Activated T-cell treated with anti-CD3 and anti-CD28 coated beads, Interleukin-2, amount 50 U/mL, for 4 hours (primary cell): ENCODE results near the gene ACTMAP. TPM values are rescaled to one million over a fixed set of nuclear protein-coding genes. Genes with fewer than 3 reads are reported as not detected.

Source experiments
- ATAC-seq, 2 donors: fragments of 200-7000 bp; cut with Tn5 transposase; one replicate each; pipeline ENCODE4 v1.10.0; 2021
- DNase-seq: peaks from one replicate; pipeline ENCODE4 v3.0.0-alpha.2; 2020
- H3K27me3 Mint-ChIP-seq: one replicate; pipeline ENCODE4 v1.8.0; 2021; ENCODE audit warnings: low read depth, mixed read lengths
- H3K36me3 Mint-ChIP-seq: one replicate; pipeline ENCODE4 v1.8.0; 2022; ENCODE audit warnings: mixed read lengths; ENCODE audit not compliant: insufficient read depth
- H3K4me1 Mint-ChIP-seq: one replicate; pipeline ENCODE4 v1.8.0; 2021; ENCODE audit warnings: low read depth, mixed read lengths
- H3K4me3 Mint-ChIP-seq: one replicate; pipeline ENCODE4 v1.8.0; 2021; ENCODE audit warnings: mild to moderate bottlenecking, moderate library complexity, mixed read lengths
- H3K9me3 Mint-ChIP-seq: one replicate; pipeline ENCODE4 v1.8.0; 2021; ENCODE audit warnings: mixed read lengths
- total RNA-seq, 3 donors: library from RNA; stranded (reverse); gene quantifications; one replicate each; pipeline ENCODE4 v1.2.1, GENCODE V29; 2021

The ACTMAP gene
- total RNA-seq, 3 donors from 2014 or later, result 7.4 to 11.4 (median 7.7) TPM

GRCh38 chr19:40692212-40692551 is 58.1 kb downstream of the ACTMAP start:
- H3K4me1 Mint-ChIP-seq, result peaks cover 4% of the 10 kb centered on the region
- H3K9me3 Mint-ChIP-seq, result no peaks in the 10 kb centered on the region
- no peaks in the 10 kb centered on the region for H3K36me3 Mint-ChIP-seq
- DNase-seq (no peak), ATAC-seq (no peak)
- H3K4me3 Mint-ChIP-seq, result no peak overlapping the region
- no peaks in the 10 kb centered on the region for H3K27me3 Mint-ChIP-seq

DNA sequence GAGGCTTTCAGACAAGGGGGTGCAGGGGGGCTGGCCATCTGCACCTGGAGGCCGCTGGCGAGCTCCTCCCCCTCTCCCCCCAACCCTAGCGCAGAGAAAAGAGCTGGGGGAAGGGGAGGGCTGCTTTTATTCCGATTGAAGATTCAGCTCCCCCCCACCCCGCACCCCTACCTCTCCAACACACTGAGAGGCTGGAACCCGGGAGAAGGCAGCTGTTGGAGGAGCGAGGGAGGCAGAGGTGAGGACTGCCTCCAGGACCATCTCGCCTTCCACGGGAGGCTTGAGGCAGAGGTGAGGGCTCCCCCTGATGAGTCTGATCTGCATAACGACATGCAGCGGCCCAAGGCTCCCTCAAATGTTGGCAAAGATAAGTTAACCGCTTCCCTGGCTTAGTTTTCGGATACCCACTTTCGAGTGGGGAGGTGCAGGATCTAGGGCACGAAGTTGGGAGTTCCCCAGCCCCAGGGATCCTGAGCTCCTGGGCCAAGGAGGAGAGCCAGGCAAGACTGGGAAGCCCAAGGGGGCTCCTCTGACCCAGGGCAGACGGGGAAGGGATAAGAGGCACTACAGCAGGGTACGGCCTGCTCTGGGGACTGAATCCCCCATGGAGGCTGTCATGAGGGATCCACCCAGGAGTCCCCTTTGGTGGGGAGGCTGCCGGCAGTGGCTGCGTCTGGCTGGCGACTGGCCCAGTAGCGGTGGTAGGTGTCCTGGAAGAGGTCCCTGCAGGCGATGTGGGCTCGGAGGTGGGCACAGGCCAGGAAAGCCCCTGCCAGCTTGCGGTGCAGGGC is 58.7 kb downstream of the ACTMAP start:
- Mint-ChIP-seq H3K4me3 (peak overlapping the region; percentile 89), H3K4me1 (peaks cover 4% of the 10 kb centered on the region), H3K27me3 (no peaks in the 10 kb centered on the region), H3K36me3 (no peaks in the 10 kb centered on the region), H3K9me3 (no peaks in the 10 kb centered on the region)
- no peak for DNase-seq
- no peak for ATAC-seq

Other genes starting within 250 kb of the ACTMAP start
- gene SHKBP1, start 173.6 kb downstream of the ACTMAP start, total RNA-seq, result 10 to 100 TPM; 80.1 to 86.1 (median 84.8) TPM
- 100 to 1,000 TPM; 210 to 251 (median 213) TPM for gene LTBP4, start 149.1 kb downstream of the ACTMAP start, total RNA-seq
- 10 to 100 TPM; 13.8 to 17.1 (median 16.7) TPM for gene NUMBL, start 59.8 kb downstream of the ACTMAP start, total RNA-seq
- gene COQ8B, start 33.6 kb downstream of the ACTMAP start, total RNA-seq, result 10 to 100 TPM; 18.7 to 21.3 (median 18.9) TPM
- gene ITPKC, start 33.4 kb downstream of the ACTMAP start, total RNA-seq, result 1 to 10 TPM; 6.9 to 8.2 (median 8.2) TPM
- 100 to 1,000 TPM; 213 to 234 (median 219) TPM for gene SNRPA, start 726 bp upstream of the ACTMAP start, total RNA-seq
- gene MIA, start 25.0 kb upstream of the ACTMAP start, total RNA-seq, result under 1 TPM in 1 of 3 donors, not detected in 2; 0.87 TPM
- gene RAB4B, start 27.8 kb upstream of the ACTMAP start, total RNA-seq, result 10 to 100 TPM; 26.6 to 34.9 (median 30.0) TPM
- 10 to 100 TPM; 86.3 to 95.4 (median 89.4) TPM for gene EGLN2, start 48.7 kb upstream of the ACTMAP start, total RNA-seq
- gene CYP2A6, start 100.0 kb upstream of the ACTMAP start, total RNA-seq, result under 1 TPM; 0.38 to 0.50 (median 0.38) TPM
- not detected for gene CYP2A7, start 131.8 kb upstream of the ACTMAP start, total RNA-seq
- under 1 TPM in 2 of 3 donors, not detected in 1; 0.18 TPM for gene CYP2B6, start 240.8 kb upstream of the ACTMAP start, total RNA-seq